ENCODE data around the gene CRIM1. TPM values are rescaled to one million over a fixed set of nuclear protein-coding genes. Genes with fewer than 3 reads are reported as not detected.

The CRIM1 gene
- total and polyA plus RNA-seq, 4 donors, result 24.3 to 119 (median 58.4) TPM

DNA sequence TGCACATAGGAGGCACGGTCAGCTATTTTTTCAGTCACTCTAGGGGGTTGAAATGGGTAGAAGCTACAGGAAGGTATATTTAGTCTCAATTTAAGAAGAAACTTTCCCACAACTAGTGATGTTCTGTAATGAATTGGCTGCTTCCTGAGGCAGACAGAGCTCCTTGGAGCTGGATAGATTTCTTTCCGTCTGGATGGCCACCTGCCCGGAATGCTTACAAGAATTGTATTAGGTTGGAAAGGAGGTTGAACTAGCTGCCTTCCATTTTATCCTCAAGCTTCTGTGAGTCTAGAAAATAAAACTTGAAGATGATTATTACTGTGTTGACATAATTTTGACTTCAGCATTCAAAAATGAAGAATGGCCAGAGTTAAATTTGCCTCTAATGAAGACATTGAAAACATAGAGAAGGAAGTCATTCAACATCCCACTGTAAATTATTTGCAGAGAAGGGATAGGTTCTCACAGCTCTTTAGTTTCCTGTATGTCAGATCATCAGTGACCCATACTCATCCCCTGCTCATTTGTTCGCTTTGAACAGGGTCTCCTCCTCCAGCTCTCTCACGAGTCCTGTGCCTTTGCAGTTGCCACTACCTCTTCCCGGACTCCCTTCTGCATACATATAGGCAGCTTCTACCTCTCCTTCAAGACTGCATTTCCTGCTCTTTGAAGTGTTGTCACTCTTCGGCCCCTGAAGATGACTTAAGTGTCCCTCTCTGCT is 88.8 kb downstream of the CRIM1 start:
- H3K9ac ChIP-seq (ENCODE audit: insufficient read depth in 1 of 2, low read length in 2 of 2), result no peak overlapping the region
- H3K27me3 ChIP-seq (ENCODE audit: control insufficient read depth in 3 of 3, insufficient read depth in 3 of 3, low read length in 2 of 3), result no peaks in the 10 kb centered on the region
- no peak overlapping the region for H3K27ac ChIP-seq (ENCODE audit: low read depth in 1 of 2, low read length in 1 of 2)
- ATAC-seq (ENCODE audit: insufficient read depth, low FRiP score), result no peak
- no peak for DNase-seq
- H3K36me3 ChIP-seq (ENCODE audit: control insufficient read depth in 4 of 4, insufficient read depth in 4 of 4, low read length in 4 of 4), result peaks cover 9 to 30% (median 19%) of the 10 kb centered on the region in 4 donors
- H3K9me3 ChIP-seq (ENCODE audit: control insufficient read depth in 4 of 4, insufficient read depth in 3 of 4, low read length in 3 of 4), result peaks cover 0 to under 1% (median 0%) of the 10 kb centered on the region in 4 donors
- TF ChIP-seq, protein P1, sequence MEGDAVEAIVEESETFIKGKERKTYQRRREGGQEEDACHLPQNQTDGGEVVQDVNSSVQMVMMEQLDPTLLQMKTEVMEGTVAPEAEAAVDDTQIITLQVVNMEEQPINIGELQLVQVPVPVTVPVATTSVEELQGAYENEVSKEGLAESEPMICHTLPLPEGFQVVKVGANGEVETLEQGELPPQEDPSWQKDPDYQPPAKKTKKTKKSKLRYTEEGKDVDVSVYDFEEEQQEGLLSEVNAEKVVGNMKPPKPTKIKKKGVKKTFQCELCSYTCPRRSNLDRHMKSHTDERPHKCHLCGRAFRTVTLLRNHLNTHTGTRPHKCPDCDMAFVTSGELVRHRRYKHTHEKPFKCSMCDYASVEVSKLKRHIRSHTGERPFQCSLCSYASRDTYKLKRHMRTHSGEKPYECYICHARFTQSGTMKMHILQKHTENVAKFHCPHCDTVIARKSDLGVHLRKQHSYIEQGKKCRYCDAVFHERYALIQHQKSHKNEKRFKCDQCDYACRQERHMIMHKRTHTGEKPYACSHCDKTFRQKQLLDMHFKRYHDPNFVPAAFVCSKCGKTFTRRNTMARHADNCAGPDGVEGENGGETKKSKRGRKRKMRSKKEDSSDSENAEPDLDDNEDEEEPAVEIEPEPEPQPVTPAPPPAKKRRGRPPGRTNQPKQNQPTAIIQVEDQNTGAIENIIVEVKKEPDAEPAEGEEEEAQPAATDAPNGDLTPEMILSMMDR (IDR thresholded peaks at IDR 0.05; ENCODE audit: control extremely low read depth, extremely low read depth), result no peak
- no peak overlapping the region for H3K4me3 ChIP-seq
- peaks cover 8 to 21% (median 9%) of the 10 kb centered on the region in 5 donors for H3K4me1 ChIP-seq (ENCODE audit: control insufficient read depth in 5 of 5, insufficient read depth in 5 of 5, low read length in 5 of 5)
- WGBS, 2 donors, result 77 to 87% methylated on average over 7 of the region's 7 CpGs

DNA sequence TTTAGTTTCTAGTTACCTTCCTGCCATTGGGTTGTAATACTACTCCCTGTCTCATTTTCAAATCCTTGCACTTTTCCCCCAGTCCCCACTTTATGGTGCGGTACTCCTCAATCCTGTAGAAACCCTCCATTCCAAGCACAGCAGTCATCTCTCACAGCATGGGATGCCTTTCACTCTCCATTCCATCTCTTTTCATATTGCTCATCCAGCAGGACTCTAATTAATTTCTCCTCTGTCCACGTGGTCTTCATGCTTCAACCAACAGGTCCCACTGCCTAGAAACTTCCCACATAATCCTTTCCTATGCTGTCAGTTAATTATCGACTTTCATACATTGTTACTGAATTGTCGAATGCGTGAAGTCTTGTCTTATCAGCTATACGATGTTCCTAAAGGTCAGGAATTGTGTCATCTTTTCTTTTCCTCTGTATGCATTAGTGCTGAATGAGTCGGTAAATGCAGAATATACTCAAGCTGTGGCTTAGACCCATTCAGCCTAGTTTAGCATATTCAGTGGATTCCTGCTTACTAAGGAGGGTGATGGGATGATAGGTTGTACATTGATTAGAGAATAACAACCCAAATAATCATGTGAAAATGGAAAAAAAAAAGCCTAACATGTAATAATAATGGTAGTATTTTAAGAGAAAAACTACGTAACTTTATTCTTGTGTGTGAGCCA is 89.7 kb downstream of the CRIM1 start:
- WGBS, 2 donors, result 94 to 95% methylated on average over 8 of the region's 8 CpGs

DNA sequence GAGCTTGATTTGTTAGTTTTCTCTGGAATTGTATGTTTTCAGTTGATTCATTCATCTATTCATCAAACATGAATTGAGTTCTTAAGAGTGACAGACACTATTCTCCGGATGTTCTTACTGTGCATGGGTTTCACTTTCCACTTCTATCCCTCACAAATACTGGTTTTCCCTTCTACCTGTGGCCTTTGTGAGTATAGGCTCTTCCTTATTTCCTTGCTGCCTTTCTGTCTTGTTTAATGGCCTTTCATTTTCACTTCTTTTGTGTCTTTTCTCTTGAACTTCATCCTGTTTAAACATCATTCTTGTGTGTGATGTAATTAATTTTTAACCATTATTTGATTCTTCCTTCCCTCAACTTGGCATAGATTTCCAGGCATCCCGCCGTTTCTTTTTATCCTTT is 90.7 kb downstream of the CRIM1 start:
- WGBS, 2 donors, result 69 to 79% methylated on average over 3 of the region's 3 CpGs
- no peak for ATAC-seq (ENCODE audit: insufficient read depth, low FRiP score)
- no peaks in the 10 kb centered on the region for H3K27me3 ChIP-seq (ENCODE audit: control insufficient read depth in 3 of 3, insufficient read depth in 3 of 3, low read length in 2 of 3)
- H3K4me3 ChIP-seq, result no peak overlapping the region
- peaks cover 5 to 26% (median 10%) of the 10 kb centered on the region in 5 donors for H3K4me1 ChIP-seq (ENCODE audit: control insufficient read depth in 5 of 5, insufficient read depth in 5 of 5, low read length in 5 of 5)
- H3K36me3 ChIP-seq (ENCODE audit: control insufficient read depth in 4 of 4, insufficient read depth in 4 of 4, low read length in 4 of 4), result peaks cover 9 to 30% (median 19%) of the 10 kb centered on the region in 4 donors
- H3K9ac ChIP-seq (ENCODE audit: insufficient read depth in 1 of 2, low read length in 2 of 2), result no peak overlapping the region
- H3K9me3 ChIP-seq (ENCODE audit: control insufficient read depth in 4 of 4, insufficient read depth in 3 of 4, low read length in 3 of 4), result no peaks in the 10 kb centered on the region
- TF ChIP-seq, protein P1 (IDR thresholded peaks at IDR 0.05; ENCODE audit: control extremely low read depth, extremely low read depth), result no peak
- H3K27ac ChIP-seq (ENCODE audit: low read depth in 1 of 2, low read length in 1 of 2), result no peak overlapping the region
- no peak for DNase-seq

More for the DNA sequence above, 89.7 kb downstream of the CRIM1 start:
- no peaks in the 10 kb centered on the region for H3K9me3 ChIP-seq (ENCODE audit: control insufficient read depth in 4 of 4, insufficient read depth in 3 of 4, low read length in 3 of 4)
- ATAC-seq (ENCODE audit: insufficient read depth, low FRiP score) (no peak), DNase-seq (no peak)
- no peaks in the 10 kb centered on the region for H3K27me3 ChIP-seq (ENCODE audit: control insufficient read depth in 3 of 3, insufficient read depth in 3 of 3, low read length in 2 of 3)
- TF ChIP-seq, protein P1 (IDR thresholded peaks at IDR 0.05; ENCODE audit: control extremely low read depth, extremely low read depth), result no peak
- peaks cover 9 to 30% (median 19%) of the 10 kb centered on the region in 4 donors for H3K36me3 ChIP-seq (ENCODE audit: control insufficient read depth in 4 of 4, insufficient read depth in 4 of 4, low read length in 4 of 4)
- H3K4me3 ChIP-seq, result no peak overlapping the region
- H3K27ac ChIP-seq (ENCODE audit: low read depth in 1 of 2, low read length in 1 of 2), result no peak overlapping the region
- H3K9ac ChIP-seq (ENCODE audit: insufficient read depth in 1 of 2, low read length in 2 of 2), result no peak overlapping the region
- H3K4me1 ChIP-seq (ENCODE audit: control insufficient read depth in 5 of 5, insufficient read depth in 5 of 5, low read length in 5 of 5), result peaks cover 6 to 28% (median 8%) of the 10 kb centered on the region in 5 donors

Measured in lung (tissue), 12 donors.